Naive B cell (primary cell): ENCODE data around the gene NTM. TPM values are rescaled to one million over a fixed set of nuclear protein-coding genes. Genes with fewer than 3 reads are reported as not detected.
A peak's percentile ranks its signal among the peaks of the same experiment; 100 is the strongest.

Experiments used
- ATAC-seq, 2 donors: fragments of 150-1000 bp; cut with Tn5 transposase; 2 replicates each; pipeline ENCODE4 v1.10.0; 2021; ENCODE audit warnings: low read depth in 2 of 2, mild to moderate bottlenecking in 2 of 2, moderate library complexity in 2 of 2
- DNase-seq: peaks from one replicate; pipeline ENCODE4 v3.0.0; 2022
- H3K27ac Mint-ChIP-seq, 6 donors: one replicate each; pipeline ENCODE4 v1.8.0; 2020 to 2022; ENCODE audit warnings: mild to moderate bottlenecking in 6 of 6, mixed read lengths in 6 of 6, moderate library complexity in 5 of 6, inconsistent platforms in 2 of 6
- H3K27me3 Mint-ChIP-seq, 3 donors: one replicate each; pipeline ENCODE4 v1.8.0; 2021 to 2022; ENCODE audit warnings: mixed read lengths in 3 of 3, mild to moderate bottlenecking in 1 of 3
- H3K36me3 Mint-ChIP-seq, 2 donors: one replicate each; pipeline ENCODE4 v1.8.0; 2020 to 2022; ENCODE audit warnings: mixed read lengths in 2 of 2, inconsistent platforms in 1 of 2, mild to moderate bottlenecking in 1 of 2
- H3K4me1 Mint-ChIP-seq, 3 donors: one replicate each; pipeline ENCODE4 v1.8.0; 2020 to 2022; ENCODE audit warnings: mixed read lengths in 3 of 3, inconsistent platforms in 1 of 3, mild to moderate bottlenecking in 1 of 3, moderate library complexity in 1 of 3
- H3K4me3 Mint-ChIP-seq, 8 donors: one replicate each; pipeline ENCODE4 v1.8.0; 2020 to 2022; ENCODE audit warnings: mild to moderate bottlenecking in 8 of 8, mixed read lengths in 8 of 8, moderate library complexity in 8 of 8, inconsistent platforms in 2 of 8
- H3K9me3 Mint-ChIP-seq, 7 donors: one replicate each; pipeline ENCODE4 v1.8.0; 2020 to 2022; ENCODE audit warnings: mixed read lengths in 7 of 7, mild to moderate bottlenecking in 5 of 7, inconsistent platforms in 2 of 7, moderate library complexity in 1 of 7
- polyA plus RNA-seq, 6 donors: library from polyadenylated mRNA; unstranded; fragments of 300-500 nt; fragmentation: Illumina TruSeq; gene quantifications; one replicate each; pipeline ENCODE4 v1.2.3, GENCODE V29; 2021; ENCODE audit warnings: low read depth in 6 of 6

Gene NTM
- polyA plus RNA-seq, 6 donors from 2014 or later, result not detected

DNA sequence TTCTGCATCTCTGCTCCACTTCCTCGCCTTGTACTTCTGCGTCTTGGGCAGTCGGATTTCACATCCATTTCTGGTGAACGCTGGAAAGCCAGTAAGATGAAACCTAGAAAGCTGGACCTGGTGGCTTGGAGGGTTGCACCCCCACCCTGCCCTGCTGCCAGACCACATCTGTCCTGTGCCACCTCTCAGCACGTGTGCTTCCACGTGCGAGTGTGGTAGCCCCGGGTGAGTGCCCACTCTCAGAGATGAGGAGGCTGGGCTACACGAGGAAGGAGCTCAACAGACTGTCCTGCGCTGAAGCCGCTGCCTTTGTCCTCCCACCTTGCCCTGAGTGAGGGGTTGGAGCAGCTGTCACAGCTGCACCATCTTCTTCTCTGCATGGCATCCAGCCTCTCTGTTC lies 77.5 kb downstream of the NTM start:
- Mint-ChIP-seq H3K36me3 (no peaks in the 10 kb centered on the region), H3K9me3 (peaks cover 0 to 5% (median 2%) of the 10 kb centered on the region in 7 donors), H3K4me3 (no peak overlapping the region), H3K4me1 (no peaks in the 10 kb centered on the region), H3K27ac (peak overlapping the region in 1 of 6 donors; percentile 76), H3K27me3 (peaks cover 0 to 5% (median 0%) of the 10 kb centered on the region in 3 donors)
- no peak for ATAC-seq
- DNase-seq, result no peak

DNA sequence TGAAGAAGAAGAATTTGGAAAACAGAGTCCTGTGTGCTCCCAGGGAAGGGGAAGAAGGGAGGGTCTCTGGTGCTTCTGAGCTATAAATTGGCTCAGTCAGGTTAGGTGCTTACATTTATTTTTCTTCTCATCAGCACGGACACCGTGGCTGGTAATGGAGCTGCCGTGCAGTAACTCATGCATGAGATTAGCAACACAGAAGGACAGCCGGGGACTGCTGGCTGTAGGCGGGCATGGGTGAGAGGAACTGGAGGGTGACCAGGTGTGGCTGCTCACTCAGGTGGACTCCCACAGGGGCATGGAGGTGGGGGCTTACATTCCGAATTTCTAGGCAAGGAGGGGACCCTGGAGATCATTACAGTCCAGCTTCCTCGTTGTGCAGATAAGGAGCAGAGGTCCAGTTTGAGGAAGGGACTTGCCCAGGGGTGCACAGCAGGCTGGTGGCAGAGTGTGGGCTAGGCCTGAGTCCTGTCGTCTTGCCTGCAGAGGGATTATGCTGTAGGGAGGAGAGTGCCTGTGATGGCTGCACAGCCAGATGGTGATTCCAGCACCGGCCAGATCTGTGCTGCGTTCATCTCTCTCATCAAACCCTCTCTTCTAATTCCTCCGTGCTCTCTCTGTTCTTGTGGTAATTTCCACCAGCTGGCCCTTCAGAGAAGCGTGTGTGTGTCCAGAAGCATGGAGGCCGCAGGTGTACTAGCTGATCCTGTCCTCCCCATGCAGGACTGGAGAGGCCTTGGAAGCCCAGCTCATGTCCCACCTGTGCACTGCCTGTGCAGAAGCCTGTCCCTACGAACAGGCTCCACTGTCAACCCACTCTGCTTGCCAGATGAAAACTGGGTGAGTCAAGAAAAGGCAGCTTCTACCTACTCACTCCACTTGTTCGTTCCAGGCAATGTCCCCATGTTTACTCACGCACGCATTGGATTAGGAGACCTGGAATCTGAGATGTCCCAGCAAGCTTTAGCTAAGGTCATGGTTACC lies 78.9 kb downstream of the NTM start:
- no peaks in the 10 kb centered on the region for H3K36me3 Mint-ChIP-seq
- H3K4me3 Mint-ChIP-seq, result no peak overlapping the region
- ATAC-seq, result no peak
- H3K27me3 Mint-ChIP-seq, result peaks cover 0 to 5% (median 0%) of the 10 kb centered on the region in 3 donors
- no peak overlapping the region for H3K27ac Mint-ChIP-seq
- no peak for DNase-seq
- H3K9me3 Mint-ChIP-seq, result peaks cover 0 to 5% (median 1%) of the 10 kb centered on the region in 7 donors
- no peaks in the 10 kb centered on the region for H3K4me1 Mint-ChIP-seq

DNA sequence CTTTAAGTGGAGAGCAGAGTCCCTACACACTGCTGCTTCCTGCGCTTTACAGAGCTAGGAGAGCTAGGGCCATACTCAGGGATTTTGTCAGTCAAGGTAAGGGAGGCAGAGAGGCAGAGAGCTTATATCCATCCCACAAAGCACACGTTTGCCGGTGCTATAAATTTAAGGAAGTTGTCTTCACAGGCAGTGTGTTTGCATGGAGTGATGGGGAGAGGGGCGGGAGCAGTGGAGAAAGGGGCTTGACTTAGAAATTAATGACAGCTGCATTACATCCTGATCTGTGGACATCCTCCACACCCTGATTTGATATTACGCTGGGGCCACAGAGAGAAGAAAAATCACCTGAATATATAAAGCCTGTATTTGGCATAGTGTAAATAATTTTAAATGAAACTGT lies 84.1 kb downstream of the NTM start:
- no peak for ATAC-seq
- no peak overlapping the region for H3K27ac Mint-ChIP-seq
- H3K4me3 Mint-ChIP-seq, result no peak overlapping the region
- no peaks in the 10 kb centered on the region for H3K4me1 Mint-ChIP-seq
- no peaks in the 10 kb centered on the region for H3K36me3 Mint-ChIP-seq
- no peak for DNase-seq
- H3K9me3 Mint-ChIP-seq, result peaks cover 0 to 11% (median 2%) of the 10 kb centered on the region in 7 donors
- H3K27me3 Mint-ChIP-seq, result peaks cover 0 to 9% (median 0%) of the 10 kb centered on the region in 3 donors

DNA sequence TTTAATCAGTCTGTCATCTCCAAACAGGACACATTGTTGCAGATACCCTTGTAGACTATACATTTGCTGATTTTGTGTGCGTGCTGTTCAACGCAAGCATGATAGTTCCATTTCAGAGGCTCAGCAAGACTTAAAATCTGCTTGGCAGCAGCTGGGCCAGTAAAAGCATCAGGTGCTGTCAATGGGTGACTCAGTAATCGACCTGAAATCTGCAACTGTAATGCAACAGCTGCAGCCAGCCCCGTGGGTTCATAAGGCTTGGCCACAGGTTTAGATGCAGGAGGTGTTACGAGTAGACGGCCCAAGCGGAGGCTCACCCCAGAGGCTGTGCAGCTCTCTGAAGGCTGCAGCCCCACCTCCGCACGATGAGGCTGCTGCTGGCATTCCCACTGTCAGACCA lies 84.6 kb downstream of the NTM start:
- H3K4me1 Mint-ChIP-seq, result no peaks in the 10 kb centered on the region
- H3K27me3 Mint-ChIP-seq, result peaks cover 0 to 9% (median 0%) of the 10 kb centered on the region in 3 donors
- H3K36me3 Mint-ChIP-seq, result no peaks in the 10 kb centered on the region
- no peak overlapping the region for H3K4me3 Mint-ChIP-seq
- H3K27ac Mint-ChIP-seq, result no peak overlapping the region
- peaks cover 0 to 11% (median 2%) of the 10 kb centered on the region in 7 donors for H3K9me3 Mint-ChIP-seq
- no peak for ATAC-seq
- DNase-seq, result no peak

DNA sequence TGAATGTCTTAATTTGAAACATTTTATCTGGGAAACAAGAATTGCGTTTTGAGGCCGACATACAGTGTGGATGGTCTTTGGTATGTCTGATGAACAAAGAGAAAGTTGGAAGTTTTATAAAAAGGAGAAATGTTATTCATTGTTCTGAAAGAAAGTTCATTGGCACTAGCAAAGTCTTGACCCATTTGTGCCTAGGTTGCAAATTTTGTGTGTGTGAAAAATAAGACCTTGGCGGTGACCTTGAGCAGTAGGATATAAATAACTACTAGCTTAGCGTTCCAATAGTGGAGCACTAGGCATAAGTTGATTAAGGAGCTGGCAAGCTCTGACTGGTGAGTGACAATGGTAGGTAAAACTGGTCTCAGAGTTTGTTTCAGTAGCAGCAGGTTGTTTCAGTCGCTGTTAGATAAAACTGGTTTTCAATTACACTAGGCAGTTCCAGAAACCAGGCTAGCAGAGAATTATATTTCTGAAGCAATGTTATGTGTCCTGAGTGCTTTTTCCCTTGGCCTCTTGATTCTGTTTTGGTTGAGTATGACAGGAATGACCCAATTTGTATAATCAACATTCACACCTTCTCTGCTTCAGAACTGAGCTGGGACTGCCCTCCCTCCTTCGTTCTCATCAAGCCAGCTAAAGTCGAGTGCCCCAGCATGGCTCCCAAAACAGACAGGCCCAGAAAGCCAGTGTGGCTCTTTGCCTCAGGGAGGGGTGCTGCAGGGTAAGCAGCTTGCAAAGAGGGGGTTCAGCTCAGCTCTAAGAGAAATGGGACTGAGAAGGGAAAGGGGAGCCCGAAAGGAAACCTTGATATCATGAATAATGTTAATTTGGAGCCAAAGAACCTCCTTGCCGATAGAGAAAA lies 85.7 kb downstream of the NTM start:
- ATAC-seq (no peak), DNase-seq (no peak)
- peaks cover 0 to 11% (median 2%) of the 10 kb centered on the region in 7 donors for H3K9me3 Mint-ChIP-seq
- H3K4me3 Mint-ChIP-seq, result no peak overlapping the region
- H3K4me1 Mint-ChIP-seq, result no peaks in the 10 kb centered on the region
- H3K36me3 Mint-ChIP-seq, result no peaks in the 10 kb centered on the region
- no peak overlapping the region for H3K27ac Mint-ChIP-seq
- H3K27me3 Mint-ChIP-seq, result peaks cover 0 to 8% (median under 1%) of the 10 kb centered on the region in 3 donors

DNA sequence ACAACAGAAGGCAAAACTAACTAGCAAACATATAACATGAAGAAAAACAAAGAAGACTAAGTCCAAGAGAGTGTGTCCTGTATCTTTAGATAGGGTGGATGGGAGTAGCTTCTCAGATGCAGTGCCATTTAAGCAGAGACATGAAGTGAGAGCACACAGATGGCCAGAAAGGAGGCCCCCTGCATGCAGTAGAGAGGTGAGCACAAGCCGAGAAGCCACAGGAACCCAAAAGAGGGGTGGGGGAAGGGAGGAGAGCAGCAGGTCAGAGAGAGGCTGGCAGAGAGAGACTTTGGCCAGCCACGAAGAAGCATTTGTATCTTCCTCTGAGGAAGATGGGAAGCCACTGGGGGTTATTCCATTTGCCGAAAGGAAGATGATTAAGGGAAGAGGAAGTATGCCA lies 86.7 kb downstream of the NTM start:
- Mint-ChIP-seq H3K4me3 (no peak overlapping the region), H3K27ac (no peak overlapping the region), H3K27me3 (peaks cover 0 to 6% (median 4%) of the 10 kb centered on the region in 3 donors), H3K4me1 (no peaks in the 10 kb centered on the region), H3K36me3 (no peaks in the 10 kb centered on the region), H3K9me3 (peaks cover 0 to 11% (median 2%) of the 10 kb centered on the region in 7 donors)
- ATAC-seq (no peak), DNase-seq (no peak)

DNA sequence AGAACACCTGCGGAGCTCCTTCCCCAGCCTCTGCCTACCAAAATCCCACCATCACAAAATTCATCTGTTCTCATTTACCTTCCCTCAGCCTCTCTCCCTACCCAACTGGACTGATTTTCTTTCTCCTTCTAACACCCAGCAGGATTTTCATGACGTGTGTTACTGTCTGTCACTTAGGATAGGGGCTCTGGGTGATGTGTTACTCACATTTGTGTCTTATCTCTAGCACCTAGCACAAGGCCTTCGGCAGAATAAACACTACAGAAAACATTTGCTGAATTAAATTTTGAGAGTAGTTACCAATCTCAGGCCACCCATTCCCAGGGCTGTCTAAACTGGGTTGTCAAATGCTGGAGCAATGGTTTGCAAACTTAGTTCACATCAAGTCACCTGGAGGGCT lies 88.0 kb downstream of the NTM start:
- no peak for ATAC-seq
- H3K27ac Mint-ChIP-seq, result no peak overlapping the region
- H3K27me3 Mint-ChIP-seq, result peaks cover 2 to 7% (median 4%) of the 10 kb centered on the region in 3 donors
- no peaks in the 10 kb centered on the region for H3K4me1 Mint-ChIP-seq
- H3K36me3 Mint-ChIP-seq, result no peaks in the 10 kb centered on the region
- DNase-seq, result no peak
- H3K4me3 Mint-ChIP-seq, result no peak overlapping the region
- H3K9me3 Mint-ChIP-seq, result peaks cover 0 to 11% (median 3%) of the 10 kb centered on the region in 7 donors

DNA sequence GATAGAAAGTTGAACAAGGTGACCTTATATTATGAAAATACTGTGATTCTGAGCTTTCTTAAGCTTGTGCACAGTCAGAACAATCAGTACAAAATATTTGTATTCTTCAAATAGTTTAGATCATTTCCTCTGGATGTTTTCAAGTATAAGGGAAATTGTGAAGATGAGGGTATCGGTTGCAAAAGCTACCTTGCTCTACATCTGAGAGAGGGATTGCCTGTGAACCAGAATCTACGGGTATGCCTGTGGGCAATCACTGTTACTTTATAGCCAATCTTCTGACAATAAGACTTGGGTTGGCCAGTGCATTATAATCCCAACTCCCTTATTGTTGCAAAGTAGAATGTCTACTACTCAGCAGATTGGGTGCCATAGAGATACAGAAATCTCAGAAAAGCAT lies 90.5 kb downstream of the NTM start:
- H3K27me3 Mint-ChIP-seq, result peaks cover 14 to 20% (median 16%) of the 10 kb centered on the region in 3 donors
- ATAC-seq (no peak), DNase-seq (no peak)
- no peak overlapping the region for H3K4me3 Mint-ChIP-seq
- no peaks in the 10 kb centered on the region for H3K36me3 Mint-ChIP-seq
- H3K4me1 Mint-ChIP-seq, result no peaks in the 10 kb centered on the region
- H3K9me3 Mint-ChIP-seq, result peaks cover 0 to 17% (median 2%) of the 10 kb centered on the region in 7 donors
- H3K27ac Mint-ChIP-seq, result no peak overlapping the region

DNA sequence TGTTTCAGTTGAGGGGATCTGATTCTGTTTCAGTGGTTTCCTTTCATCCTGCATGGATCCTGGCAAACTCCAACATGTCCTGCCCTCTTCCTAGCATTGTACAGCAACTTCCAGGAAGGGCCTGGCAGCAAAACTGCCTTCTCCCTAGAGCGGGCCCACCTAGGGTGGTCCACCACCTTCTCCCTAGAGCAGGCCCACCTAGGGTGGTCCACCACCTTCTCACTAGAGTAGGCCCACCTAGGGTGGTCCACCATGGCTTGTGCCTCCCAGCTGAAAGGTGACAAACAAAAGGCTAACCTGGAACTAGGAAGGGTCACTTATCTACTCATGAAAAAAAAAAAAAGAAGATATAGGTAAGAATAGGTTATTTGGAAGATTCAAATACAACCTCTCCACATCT lies 92.2 kb downstream of the NTM start:
- H3K4me3 Mint-ChIP-seq, result no peak overlapping the region
- H3K9me3 Mint-ChIP-seq, result peaks cover 0 to 11% (median 2%) of the 10 kb centered on the region in 7 donors
- no peaks in the 10 kb centered on the region for H3K4me1 Mint-ChIP-seq
- no peak overlapping the region for H3K27ac Mint-ChIP-seq
- DNase-seq (no peak), ATAC-seq (no peak)
- peaks cover 14 to 20% (median 16%) of the 10 kb centered on the region in 3 donors for H3K27me3 Mint-ChIP-seq
- H3K36me3 Mint-ChIP-seq, result no peaks in the 10 kb centered on the region

DNA sequence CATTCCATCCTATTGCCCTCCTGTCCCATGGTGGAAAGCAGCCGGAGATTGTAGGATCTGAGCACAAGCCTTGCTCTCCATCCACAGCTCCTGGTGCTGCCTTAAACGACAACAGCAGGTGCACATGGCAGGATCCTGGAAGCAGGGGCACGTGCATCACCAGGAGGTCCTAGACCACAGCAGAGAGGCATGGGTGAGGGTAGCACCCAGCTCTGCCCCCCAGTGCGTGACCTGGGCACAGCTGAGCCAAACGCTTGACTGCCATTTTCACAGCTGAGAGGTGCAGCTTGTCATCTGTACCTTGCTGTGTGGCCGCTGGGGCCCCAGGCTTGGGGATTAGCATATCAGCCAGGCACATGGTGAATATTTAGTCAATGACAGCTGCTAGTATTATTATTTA lies 92.7 kb downstream of the NTM start:
- H3K4me3 Mint-ChIP-seq, result no peak overlapping the region
- no peak for ATAC-seq

DNA sequence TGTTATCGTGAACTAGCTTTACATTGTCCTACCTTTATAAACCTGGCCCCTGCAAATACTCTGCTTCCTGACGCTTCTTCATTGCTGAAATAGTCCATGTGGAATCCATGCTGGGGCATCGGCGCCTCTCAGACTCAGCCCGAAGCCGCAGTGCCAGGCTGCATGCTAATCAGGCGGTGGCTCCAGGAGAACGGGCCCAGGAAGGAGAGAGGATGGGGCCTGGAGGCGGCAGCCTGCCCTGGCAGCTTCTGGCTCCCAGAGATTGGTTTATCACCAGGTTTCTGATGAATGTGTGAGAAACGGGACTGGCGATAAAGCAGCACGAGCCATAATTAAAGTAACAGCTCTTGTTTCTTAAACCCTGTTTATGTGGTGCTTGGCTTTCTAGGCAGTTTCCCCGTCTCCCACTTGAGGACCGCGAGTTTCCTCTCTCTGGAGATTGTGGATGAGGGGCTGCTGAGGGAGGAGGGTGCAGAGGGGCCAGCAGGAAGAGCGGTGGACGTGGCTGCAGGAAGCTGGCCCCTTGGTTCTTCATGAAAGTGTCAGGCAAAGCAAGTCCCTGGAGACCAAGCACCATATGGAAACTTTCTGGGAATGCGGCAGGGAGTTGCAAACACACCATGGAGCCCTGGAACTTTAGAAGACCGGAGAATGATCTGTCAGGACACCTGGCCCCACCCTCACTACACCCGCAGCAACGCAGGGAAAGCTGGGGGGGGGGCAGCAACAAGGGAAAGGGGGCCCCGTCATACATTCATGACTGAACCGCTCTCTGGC lies 93.4 kb downstream of the NTM start:
- no peak overlapping the region for H3K4me3 Mint-ChIP-seq
- peak overlapping the region in 1 of 6 donors; percentile 49 for H3K27ac Mint-ChIP-seq

More for the DNA sequence above, 92.7 kb downstream of the NTM start:
- Mint-ChIP-seq H3K4me1 (no peaks in the 10 kb centered on the region), H3K27ac (no peak overlapping the region), H3K36me3 (no peaks in the 10 kb centered on the region), H3K27me3 (peaks cover 10 to 20% (median 16%) of the 10 kb centered on the region in 3 donors), H3K9me3 (peaks cover 0 to 7% (median 2%) of the 10 kb centered on the region in 7 donors)
- no peak for DNase-seq

DNA sequence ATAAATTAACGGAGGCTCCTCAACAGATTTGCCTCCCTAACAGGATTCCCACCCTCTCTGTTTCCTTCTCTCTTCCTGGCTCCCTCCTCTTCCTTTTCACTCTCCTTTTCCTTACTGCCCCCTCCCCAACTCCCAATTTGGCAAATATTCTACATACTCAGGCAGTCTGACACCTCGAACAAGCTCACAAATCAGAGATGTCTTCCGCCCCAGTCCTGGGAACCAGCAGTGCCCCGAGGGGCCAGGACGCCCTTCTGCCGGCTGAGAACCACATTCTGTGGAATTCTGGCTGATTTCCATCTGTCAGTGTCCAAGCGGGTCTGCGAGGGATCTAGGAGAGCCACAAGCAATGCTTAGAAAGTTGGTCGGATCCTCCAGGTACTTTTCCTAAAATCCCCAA lies 94.0 kb downstream of the NTM start:
- Mint-ChIP-seq H3K36me3 (no peaks in the 10 kb centered on the region), H3K27ac (no peak overlapping the region), H3K4me3 (no peak overlapping the region), H3K27me3 (peaks cover 10 to 20% (median 16%) of the 10 kb centered on the region in 3 donors), H3K4me1 (no peaks in the 10 kb centered on the region), H3K9me3 (peaks cover 0 to 7% (median 2%) of the 10 kb centered on the region in 7 donors)
- DNase-seq (no peak), ATAC-seq (no peak)

More for the DNA sequence above, 93.4 kb downstream of the NTM start:
- Mint-ChIP-seq H3K9me3 (peaks cover 0 to 7% (median 2%) of the 10 kb centered on the region in 7 donors), H3K36me3 (no peaks in the 10 kb centered on the region), H3K4me1 (no peaks in the 10 kb centered on the region), H3K27me3 (peaks cover 10 to 20% (median 16%) of the 10 kb centered on the region in 3 donors)
- ATAC-seq, result no peak
- DNase-seq, result no peak

DNA sequence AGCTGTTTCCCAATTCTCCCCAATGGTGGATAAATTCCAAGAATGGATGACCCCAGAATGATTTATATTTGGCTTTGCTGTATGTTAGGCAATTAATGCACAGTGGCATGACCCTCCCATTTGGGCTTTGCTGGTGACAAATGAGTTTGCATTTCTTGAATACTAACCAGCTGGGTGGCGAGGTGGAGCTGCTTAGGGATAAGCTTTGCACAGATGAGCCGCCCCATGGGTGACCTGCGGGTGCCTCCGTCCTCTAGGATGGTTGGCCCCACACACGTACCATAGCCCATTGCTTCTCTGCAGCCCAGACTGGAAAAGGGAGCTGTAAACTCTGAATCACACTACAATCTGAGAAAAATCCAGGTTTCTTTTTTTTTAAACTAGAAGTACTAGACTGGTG lies 94.6 kb downstream of the NTM start:
- no peak for DNase-seq
- no peaks in the 10 kb centered on the region for H3K36me3 Mint-ChIP-seq
- ATAC-seq, result no peak
- peaks cover 12 to 20% (median 16%) of the 10 kb centered on the region in 3 donors for H3K27me3 Mint-ChIP-seq
- H3K4me1 Mint-ChIP-seq, result no peaks in the 10 kb centered on the region
- H3K27ac Mint-ChIP-seq, result no peak overlapping the region
- H3K9me3 Mint-ChIP-seq, result peaks cover 0 to 7% (median 2%) of the 10 kb centered on the region in 7 donors
- H3K4me3 Mint-ChIP-seq, result no peak overlapping the region
